HEK293 (cell line): Measurements from ENCODE around the gene LLGL1.

Experiments
- CTCF ChIA-PET: fragments of 350-600 bp; formaldehyde crosslinking; extraction: SDS; loops from one replicate; lab custom pipeline; 2021; ENCODE audit warnings: antibody characterized with exemption; lab: Yijun Ruan, JAX
- POLR2A ChIA-PET: fragments of 300-600 bp; formaldehyde crosslinking; extraction: SDS; loops from one replicate; lab custom pipeline; 2020; ENCODE audit warnings: antibody characterized with exemption, inconsistent platforms; lab: Yijun Ruan, JAX
- H3K27ac ChIP-seq: fragments of 200-500 bp; sonication (Bioruptor generic); 2 replicates; pipeline ENCODE4 v1.5.1; 2014; ENCODE audit warnings: low read depth, low read length, control low read depth, inconsistent platforms; ENCODE audit errors: extremely low read depth
- H3K36me3 ChIP-seq, 2 experiments: fragments of 200-500 bp in 1 of 2; sonication (Bioruptor generic) in 1 of 2; 1 replicate in 1 of 2; 2 replicates in 1 of 2; pipeline ENCODE4 v1.5.1; 2014 to 2017; ENCODE audit warnings: inconsistent platforms in 2 of 2, low read length in 2 of 2; ENCODE audit not compliant: control insufficient read depth in 2 of 2, insufficient read depth in 1 of 2
- H3K4me1 ChIP-seq: fragments of 200-500 bp; sonication (Bioruptor generic); 2 replicates; pipeline ENCODE4 v1.5.1; 2014; ENCODE audit warnings: mild to moderate bottlenecking, low read length, inconsistent platforms; ENCODE audit not compliant: control insufficient read depth, insufficient read depth
- H3K4me3 ChIP-seq: 2 replicates; pipeline ENCODE4 v1.5.1; 2011; ENCODE audit warnings: low read depth, mild to moderate bottlenecking, control low read depth, low read length, moderate library complexity
- H3K9me3 ChIP-seq: fragments of 200-500 bp; sonication (Bioruptor generic); 2 replicates; pipeline ENCODE4 v1.5.1; 2014; ENCODE audit warnings: low read depth, low read length, inconsistent platforms; ENCODE audit not compliant: control insufficient read depth, insufficient read depth
- BCL11A ChIP-seq: fragments of 450-650 bp; formaldehyde crosslinking; IDR thresholded peaks from 2 replicates; pipeline ENCODE4 v1.5.1; 2016; ENCODE audit warnings: low read depth, missing biosample characterization, missing genetic modification characterization
- GLIS2 ChIP-seq: fragments of 450-650 bp; formaldehyde crosslinking; IDR thresholded peaks from 2 replicates; pipeline ENCODE4 v1.5.1; 2016; ENCODE audit warnings: missing biosample characterization, missing genetic modification characterization
- KLF9 ChIP-seq: fragments of 450-650 bp; formaldehyde crosslinking; IDR thresholded peaks from 2 replicates; pipeline ENCODE4 v1.5.1; 2016; ENCODE audit warnings: missing biosample characterization, missing genetic modification characterization, low read depth
- PRDM1 ChIP-seq: fragments of 450-650 bp; formaldehyde crosslinking; IDR thresholded peaks from 2 replicates; pipeline ENCODE4; 2016; ENCODE audit warnings: missing biosample characterization, missing genetic modification characterization
- SCRT2 ChIP-seq: fragments of 450-650 bp; formaldehyde crosslinking; IDR thresholded peaks from 2 replicates; pipeline ENCODE4 v1.5.1; 2016; ENCODE audit warnings: missing biosample characterization, missing genetic modification characterization
- SP7 ChIP-seq: fragments of 450-650 bp; formaldehyde crosslinking; IDR thresholded peaks from 2 replicates; pipeline ENCODE4 v1.5.1; 2016; ENCODE audit warnings: missing biosample characterization, missing genetic modification characterization
- ZBTB21 ChIP-seq: fragments of 450-650 bp; formaldehyde crosslinking; IDR thresholded peaks from 2 replicates; pipeline ENCODE4 v1.5.1; 2017; ENCODE audit warnings: missing biosample characterization, missing genetic modification characterization
- ZFP41 ChIP-seq: fragments of 450-650 bp; formaldehyde crosslinking; IDR thresholded peaks from 2 replicates; pipeline ENCODE4 v1.5.1; 2016; ENCODE audit warnings: missing biosample characterization, missing genetic modification characterization, borderline replicate concordance
- ZNF132 ChIP-seq: fragments of 450-650 bp; formaldehyde crosslinking; IDR thresholded peaks from 2 replicates; pipeline ENCODE4 v1.5.1; 2017; ENCODE audit warnings: missing biosample characterization, missing genetic modification characterization, borderline replicate concordance
- ZNF19 ChIP-seq: fragments of 450-650 bp; formaldehyde crosslinking; IDR thresholded peaks from 2 replicates; pipeline ENCODE4; 2016; ENCODE audit warnings: missing biosample characterization, missing genetic modification characterization, low read depth
- ZNF202 ChIP-seq: fragments of 450-650 bp; formaldehyde crosslinking; IDR thresholded peaks from 2 replicates; pipeline ENCODE4 v1.5.1; 2016; ENCODE audit warnings: missing biosample characterization, missing genetic modification characterization, borderline replicate concordance
- ZNF211 ChIP-seq: fragments of 450-650 bp; formaldehyde crosslinking; IDR thresholded peaks from 2 replicates; pipeline ENCODE4 v1.5.1; 2016; ENCODE audit warnings: low read depth, missing biosample characterization, missing genetic modification characterization
- ZNF223 ChIP-seq: fragments of 450-650 bp; formaldehyde crosslinking; IDR thresholded peaks from 2 replicates; pipeline ENCODE4 v1.5.1; 2016; ENCODE audit warnings: missing biosample characterization, missing genetic modification characterization
- ZNF239 ChIP-seq: fragments of 450-650 bp; formaldehyde crosslinking; IDR thresholded peaks from 2 replicates; pipeline ENCODE4 v1.5.1; 2016; ENCODE audit warnings: missing biosample characterization, missing genetic modification characterization
- ZNF302 ChIP-seq: fragments of 450-650 bp; formaldehyde crosslinking; IDR thresholded peaks from 2 replicates; pipeline ENCODE4 v1.5.1; 2016; ENCODE audit warnings: missing biosample characterization, missing genetic modification characterization, low read depth
- ZNF354C ChIP-seq: fragments of 450-650 bp; formaldehyde crosslinking; IDR thresholded peaks from 2 replicates; pipeline ENCODE4 v1.5.1; 2016; ENCODE audit warnings: missing biosample characterization, missing genetic modification characterization, low read depth, borderline replicate concordance
- ZNF610 ChIP-seq: fragments of 450-650 bp; formaldehyde crosslinking; IDR thresholded peaks from 2 replicates; pipeline ENCODE4 v1.5.1; 2016; ENCODE audit warnings: missing biosample characterization, missing genetic modification characterization, borderline replicate concordance
- ZNF623 ChIP-seq: fragments of 450-650 bp; formaldehyde crosslinking; IDR thresholded peaks from 2 replicates; pipeline ENCODE4 v1.5.1; 2016; ENCODE audit warnings: missing biosample characterization, missing genetic modification characterization
- ZNF658 ChIP-seq: fragments of 450-650 bp; formaldehyde crosslinking; IDR thresholded peaks from 2 replicates; pipeline ENCODE4; 2016; ENCODE audit warnings: missing biosample characterization, missing genetic modification characterization
- ZNF670 ChIP-seq: fragments of 450-650 bp; formaldehyde crosslinking; IDR thresholded peaks from 2 replicates; pipeline ENCODE4 v1.5.1; 2016; ENCODE audit warnings: missing biosample characterization, missing genetic modification characterization, low read depth
- ZNF76 ChIP-seq: fragments of 450-650 bp; formaldehyde crosslinking; IDR thresholded peaks from 2 replicates; pipeline ENCODE4; 2016; ENCODE audit warnings: low read depth, missing biosample characterization, missing genetic modification characterization, borderline replicate concordance
- ZNF791 ChIP-seq: fragments of 450-650 bp; formaldehyde crosslinking; IDR thresholded peaks from 2 replicates; pipeline ENCODE4 v1.5.1; 2016; ENCODE audit warnings: missing biosample characterization, missing genetic modification characterization
- ZNF837 ChIP-seq: fragments of 450-650 bp; formaldehyde crosslinking; IDR thresholded peaks from 2 replicates; pipeline ENCODE4 v1.5.1; 2016; ENCODE audit warnings: missing biosample characterization, missing genetic modification characterization
- TF ChIP-seq, protein P1 (sequence below): fragments of 450-650 bp; formaldehyde crosslinking; IDR thresholded peaks from 2 replicates; pipeline ENCODE4 v1.5.1; 2016; ENCODE audit warnings: missing biosample characterization, missing genetic modification characterization
- TF ChIP-seq, protein P2 (sequence below): fragments of 450-650 bp; formaldehyde crosslinking; IDR thresholded peaks from 2 replicates; pipeline ENCODE4 v1.5.1; 2016; ENCODE audit warnings: missing biosample characterization, missing genetic modification characterization
- TF ChIP-seq, protein P3 (sequence below): fragments of 450-650 bp; formaldehyde crosslinking; IDR thresholded peaks from 2 replicates; pipeline ENCODE4 v1.5.1; 2016; ENCODE audit warnings: missing biosample characterization, missing genetic modification characterization

The LLGL1 gene

DNA sequence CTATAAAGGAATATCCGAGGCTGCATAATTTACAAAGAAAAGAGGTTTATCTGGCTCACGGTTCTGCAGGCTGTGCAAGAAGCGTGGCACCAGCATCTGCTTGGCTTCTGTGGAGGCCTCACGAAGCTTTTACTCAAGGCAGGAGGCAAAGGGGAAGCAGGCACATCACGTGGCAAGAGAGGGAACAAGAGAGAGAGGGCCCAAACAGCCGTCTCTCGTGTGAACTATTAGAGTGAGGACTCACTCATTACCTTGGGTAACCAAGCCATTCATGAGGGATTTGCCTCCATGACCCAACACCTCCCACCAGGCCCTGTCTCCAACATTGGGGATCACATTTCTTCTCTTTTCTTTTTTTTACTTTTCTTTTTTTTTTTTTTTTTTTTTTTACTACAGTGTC, 49.3 kb upstream of the LLGL1 start:
- ChIA-PET CTCF (no interaction called here), POLR2A (no interaction called here)
- H3K9me3 ChIP-seq, result no peaks in the 10 kb centered on the region
- H3K4me1 ChIP-seq, result no peaks in the 10 kb centered on the region
- TF ChIP-seq SCRT2 (no peak), ZNF76 (tag by site-specific recombination) (no peak)
- TF ChIP-seq, protein P1, sequence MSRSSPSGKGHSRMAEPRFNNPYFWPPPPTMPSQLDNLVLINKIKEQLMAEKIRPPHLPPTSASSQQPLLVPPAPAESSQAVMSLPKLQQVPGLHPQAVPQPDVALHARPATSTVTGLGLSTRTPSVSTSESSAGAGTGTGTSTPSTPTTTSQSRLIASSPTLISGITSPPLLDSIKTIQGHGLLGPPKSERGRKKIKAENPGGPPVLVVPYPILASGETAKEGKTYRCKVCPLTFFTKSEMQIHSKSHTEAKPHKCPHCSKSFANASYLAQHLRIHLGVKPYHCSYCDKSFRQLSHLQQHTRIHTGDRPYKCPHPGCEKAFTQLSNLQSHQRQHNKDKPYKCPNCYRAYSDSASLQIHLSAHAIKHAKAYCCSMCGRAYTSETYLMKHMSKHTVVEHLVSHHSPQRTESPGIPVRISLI (tag by site-specific recombination), result peak; percentile 26; the same call in 1 of the 2 replicates
- no peak overlapping the region for H3K27ac ChIP-seq
- H3K4me3 ChIP-seq, result no peak overlapping the region
- no peaks in the 10 kb centered on the region for H3K36me3 ChIP-seq

DNA sequence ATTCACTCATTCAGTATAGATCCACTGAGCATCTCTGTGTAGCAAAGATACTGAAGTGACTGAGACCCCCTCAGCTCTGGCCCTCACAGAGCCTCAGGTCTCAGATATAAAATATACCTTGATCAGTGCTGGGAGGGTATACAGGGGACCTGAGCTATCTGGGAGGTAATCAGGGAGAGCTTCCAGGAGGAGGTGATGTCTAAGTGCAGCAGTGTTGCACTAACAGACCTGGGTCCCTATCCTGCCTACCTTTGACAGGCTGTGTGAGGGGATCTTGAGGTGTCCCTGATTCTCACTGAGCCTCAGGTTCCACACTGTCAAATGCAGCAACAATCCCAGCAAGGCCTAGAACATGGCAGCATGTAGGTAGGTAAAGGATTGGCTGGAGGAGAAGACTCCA, 48.3 kb upstream of the LLGL1 start:
- ChIA-PET POLR2A (interaction anchor here (0.6 kb wide), 1 partner anchor 653 kb away, joined by 3 read pairs; no protein-coding TSS in a partner anchor), CTCF (interaction anchor here (1.0 kb wide), 1 partner anchor 35 kb away, joined by 3 read pairs; no protein-coding TSS in a partner anchor)
- no peak overlapping the region for H3K27ac ChIP-seq
- H3K4me1 ChIP-seq, result peaks cover 3% of the 10 kb centered on the region; the same call in 1 of the 2 replicates
- H3K9me3 ChIP-seq, result no peaks in the 10 kb centered on the region
- no peaks in the 10 kb centered on the region for H3K36me3 ChIP-seq
- no peak overlapping the region for H3K4me3 ChIP-seq
- TF ChIP-seq, protein P2, sequence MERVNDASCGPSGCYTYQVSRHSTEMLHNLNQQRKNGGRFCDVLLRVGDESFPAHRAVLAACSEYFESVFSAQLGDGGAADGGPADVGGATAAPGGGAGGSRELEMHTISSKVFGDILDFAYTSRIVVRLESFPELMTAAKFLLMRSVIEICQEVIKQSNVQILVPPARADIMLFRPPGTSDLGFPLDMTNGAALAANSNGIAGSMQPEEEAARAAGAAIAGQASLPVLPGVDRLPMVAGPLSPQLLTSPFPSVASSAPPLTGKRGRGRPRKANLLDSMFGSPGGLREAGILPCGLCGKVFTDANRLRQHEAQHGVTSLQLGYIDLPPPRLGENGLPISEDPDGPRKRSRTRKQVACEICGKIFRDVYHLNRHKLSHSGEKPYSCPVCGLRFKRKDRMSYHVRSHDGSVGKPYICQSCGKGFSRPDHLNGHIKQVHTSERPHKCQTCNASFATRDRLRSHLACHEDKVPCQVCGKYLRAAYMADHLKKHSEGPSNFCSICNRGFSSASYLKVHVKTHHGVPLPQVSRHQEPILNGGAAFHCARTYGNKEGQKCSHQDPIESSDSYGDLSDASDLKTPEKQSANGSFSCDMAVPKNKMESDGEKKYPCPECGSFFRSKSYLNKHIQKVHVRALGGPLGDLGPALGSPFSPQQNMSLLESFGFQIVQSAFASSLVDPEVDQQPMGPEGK (tag by site-specific recombination), result no peak
- TF ChIP-seq GLIS2 (tag by site-specific recombination) (no peak), ZNF837 (tag by site-specific recombination) (no peak), ZNF354C (tag by site-specific recombination) (no peak), ZNF670 (tag by site-specific recombination) (no peak), ZNF623 (tag by site-specific recombination) (no peak), ZNF211 (no peak), ZNF791 (tag by site-specific recombination) (no peak)

GRCh38 chr17:18177722-18178121, 47.7 kb upstream of the LLGL1 start:
- no peaks in the 10 kb centered on the region for H3K9me3 ChIP-seq
- no peak overlapping the region for H3K4me3 ChIP-seq
- CTCF ChIA-PET, result interaction anchor here (1.0 kb wide), 1 partner anchor 36 kb away, joined by 3 read pairs; no protein-coding TSS in a partner anchor
- H3K36me3 ChIP-seq, result no peaks in the 10 kb centered on the region
- peaks cover 7% of the 10 kb centered on the region; the same call in 1 of the 2 replicates for H3K4me1 ChIP-seq
- POLR2A ChIA-PET, result no interaction called here
- TF ChIP-seq ZNF302, result no peak
- TF ChIP-seq PRDM1 (tag by site-specific recombination), result no peak
- H3K27ac ChIP-seq, result no peak overlapping the region

DNA sequence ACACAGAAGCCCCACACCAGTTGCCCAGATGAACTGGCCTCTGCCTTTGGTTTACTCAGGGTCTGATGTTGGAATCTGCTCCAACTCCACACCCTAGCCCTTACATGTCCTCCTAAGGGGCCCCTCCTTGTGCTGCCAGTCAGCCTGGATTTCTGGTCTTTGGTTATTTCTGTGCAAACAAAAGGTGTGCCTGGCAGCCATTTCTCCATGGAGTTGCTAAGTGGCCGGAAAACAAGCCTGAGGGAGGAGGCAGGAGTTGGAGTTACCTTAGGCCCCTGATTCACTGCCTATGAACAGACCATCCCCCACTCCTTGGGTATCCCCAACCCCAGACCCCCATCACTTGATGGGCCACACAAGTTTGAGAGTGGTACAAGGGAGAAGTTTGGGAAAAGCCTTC, 46.2 kb upstream of the LLGL1 start:
- POLR2A ChIA-PET, result interaction anchor here (1.8 kb wide), 1 partner anchor 9 kb away, joined by 6 read pairs; no protein-coding TSS in a partner anchor
- TF ChIP-seq ZNF610 (no peak), ZNF223 (tag by site-specific recombination) (no peak), ZNF239 (tag by site-specific recombination) (no peak), ZNF19 (tag by site-specific recombination) (no peak), ZNF202 (tag by site-specific recombination) (no peak), ZFP41 (no peak), BCL11A (tag by site-specific recombination) (no peak), ZNF132 (tag by site-specific recombination) (no peak), ZBTB21 (tag by site-specific recombination) (no peak), ZNF658 (no peak), ZNF670 (tag by site-specific recombination) (no peak), KLF9 (tag by site-specific recombination) (no peak), SP7 (tag by site-specific recombination) (no peak)
- TF ChIP-seq, protein P3, sequence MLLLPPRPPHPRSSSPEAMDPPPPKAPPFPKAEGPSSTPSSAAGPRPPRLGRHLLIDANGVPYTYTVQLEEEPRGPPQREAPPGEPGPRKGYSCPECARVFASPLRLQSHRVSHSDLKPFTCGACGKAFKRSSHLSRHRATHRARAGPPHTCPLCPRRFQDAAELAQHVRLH (tag by site-specific recombination), result no peak

More for the DNA sequence above, 46.2 kb upstream of the LLGL1 start:
- H3K36me3 ChIP-seq, result no peaks in the 10 kb centered on the region
- peaks cover 7% of the 10 kb centered on the region; the same call in 1 of the 2 replicates for H3K4me1 ChIP-seq
- CTCF ChIA-PET, result no interaction called here
- H3K9me3 ChIP-seq, result no peaks in the 10 kb centered on the region
- no peak overlapping the region for H3K4me3 ChIP-seq
- no peak overlapping the region for H3K27ac ChIP-seq
